ENCODE measurements around the gene ANKMY1.

The ANKMY1 gene

DNA sequence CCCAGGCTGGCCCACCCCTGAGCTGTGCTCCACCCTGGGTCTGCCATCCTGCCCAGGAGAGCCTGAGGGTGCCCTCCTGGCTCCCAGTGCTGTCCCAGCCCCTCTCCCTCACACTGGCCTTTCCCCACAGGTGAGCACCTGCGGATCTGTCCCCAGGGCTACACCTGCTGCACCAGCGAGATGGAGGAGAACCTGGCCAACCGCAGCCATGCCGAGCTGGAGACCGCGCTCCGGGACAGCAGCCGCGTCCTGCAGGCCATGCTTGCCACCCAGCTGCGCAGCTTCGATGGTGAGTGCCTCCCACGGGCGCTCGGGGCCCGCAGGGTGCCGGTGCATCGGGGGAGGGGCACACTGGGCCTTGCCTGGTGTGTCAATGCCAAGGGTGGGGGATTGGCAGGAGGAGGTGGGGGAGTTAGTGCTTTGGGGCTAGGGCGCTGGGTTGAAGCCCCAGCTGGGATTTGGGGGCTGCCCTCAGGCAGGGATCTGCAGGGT is 98.8 kb downstream of the ANKMY1 start:
- TF ChIP-seq, protein P1, sequence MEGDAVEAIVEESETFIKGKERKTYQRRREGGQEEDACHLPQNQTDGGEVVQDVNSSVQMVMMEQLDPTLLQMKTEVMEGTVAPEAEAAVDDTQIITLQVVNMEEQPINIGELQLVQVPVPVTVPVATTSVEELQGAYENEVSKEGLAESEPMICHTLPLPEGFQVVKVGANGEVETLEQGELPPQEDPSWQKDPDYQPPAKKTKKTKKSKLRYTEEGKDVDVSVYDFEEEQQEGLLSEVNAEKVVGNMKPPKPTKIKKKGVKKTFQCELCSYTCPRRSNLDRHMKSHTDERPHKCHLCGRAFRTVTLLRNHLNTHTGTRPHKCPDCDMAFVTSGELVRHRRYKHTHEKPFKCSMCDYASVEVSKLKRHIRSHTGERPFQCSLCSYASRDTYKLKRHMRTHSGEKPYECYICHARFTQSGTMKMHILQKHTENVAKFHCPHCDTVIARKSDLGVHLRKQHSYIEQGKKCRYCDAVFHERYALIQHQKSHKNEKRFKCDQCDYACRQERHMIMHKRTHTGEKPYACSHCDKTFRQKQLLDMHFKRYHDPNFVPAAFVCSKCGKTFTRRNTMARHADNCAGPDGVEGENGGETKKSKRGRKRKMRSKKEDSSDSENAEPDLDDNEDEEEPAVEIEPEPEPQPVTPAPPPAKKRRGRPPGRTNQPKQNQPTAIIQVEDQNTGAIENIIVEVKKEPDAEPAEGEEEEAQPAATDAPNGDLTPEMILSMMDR (IDR thresholded peaks at IDR 0.05) = no peak

GRCh38 chr2:240458044-240458899 is 99.5 kb downstream of the ANKMY1 start:
- TF ChIP-seq, protein P1 (IDR thresholded peaks at IDR 0.05) = no peak

GRCh38 chr2:240457223-240458043 is 100.4 kb downstream of the ANKMY1 start:
- TF ChIP-seq, protein P1 (IDR thresholded peaks at IDR 0.05) = no peak

DNA sequence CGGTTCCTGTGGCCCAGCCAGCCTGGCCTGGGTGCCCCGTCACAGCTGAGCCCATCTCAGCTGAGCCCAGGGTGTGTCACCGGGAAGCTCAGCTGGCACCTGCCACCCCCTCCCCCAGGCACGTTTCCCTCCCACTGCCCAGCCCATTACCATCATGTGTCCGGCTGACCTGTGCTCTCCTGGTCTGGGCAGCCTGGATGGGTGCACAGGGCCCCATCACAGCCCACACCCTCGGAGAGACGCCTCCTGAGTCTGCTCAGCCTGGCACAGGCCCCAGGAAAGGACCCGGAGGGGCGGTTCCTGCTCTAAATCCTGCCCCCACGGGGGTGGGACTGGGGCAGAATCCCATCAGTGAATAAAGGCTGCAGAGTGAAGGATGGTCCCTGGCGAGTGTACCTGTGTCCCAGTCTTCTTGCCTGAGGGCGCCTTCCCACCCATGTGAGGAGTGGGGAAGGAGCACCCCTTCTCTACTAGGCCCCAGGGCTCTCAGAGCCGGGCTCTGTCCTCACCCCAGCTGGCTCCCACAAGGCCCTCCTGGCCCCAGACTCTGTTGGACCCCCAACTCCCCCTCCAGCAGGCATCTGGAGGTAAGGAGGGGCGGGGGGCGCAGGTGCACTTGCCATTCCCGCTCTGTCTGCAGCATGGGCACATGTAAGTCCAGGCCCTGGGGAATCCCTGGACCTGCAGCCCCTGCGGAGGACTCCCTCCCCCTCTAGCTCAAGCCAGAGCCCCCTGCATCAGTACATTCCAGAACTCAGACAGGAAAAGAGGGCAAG is 101.2 kb downstream of the ANKMY1 start:
- TF ChIP-seq, protein P1 (IDR thresholded peaks at IDR 0.05) = no peak

DNA sequence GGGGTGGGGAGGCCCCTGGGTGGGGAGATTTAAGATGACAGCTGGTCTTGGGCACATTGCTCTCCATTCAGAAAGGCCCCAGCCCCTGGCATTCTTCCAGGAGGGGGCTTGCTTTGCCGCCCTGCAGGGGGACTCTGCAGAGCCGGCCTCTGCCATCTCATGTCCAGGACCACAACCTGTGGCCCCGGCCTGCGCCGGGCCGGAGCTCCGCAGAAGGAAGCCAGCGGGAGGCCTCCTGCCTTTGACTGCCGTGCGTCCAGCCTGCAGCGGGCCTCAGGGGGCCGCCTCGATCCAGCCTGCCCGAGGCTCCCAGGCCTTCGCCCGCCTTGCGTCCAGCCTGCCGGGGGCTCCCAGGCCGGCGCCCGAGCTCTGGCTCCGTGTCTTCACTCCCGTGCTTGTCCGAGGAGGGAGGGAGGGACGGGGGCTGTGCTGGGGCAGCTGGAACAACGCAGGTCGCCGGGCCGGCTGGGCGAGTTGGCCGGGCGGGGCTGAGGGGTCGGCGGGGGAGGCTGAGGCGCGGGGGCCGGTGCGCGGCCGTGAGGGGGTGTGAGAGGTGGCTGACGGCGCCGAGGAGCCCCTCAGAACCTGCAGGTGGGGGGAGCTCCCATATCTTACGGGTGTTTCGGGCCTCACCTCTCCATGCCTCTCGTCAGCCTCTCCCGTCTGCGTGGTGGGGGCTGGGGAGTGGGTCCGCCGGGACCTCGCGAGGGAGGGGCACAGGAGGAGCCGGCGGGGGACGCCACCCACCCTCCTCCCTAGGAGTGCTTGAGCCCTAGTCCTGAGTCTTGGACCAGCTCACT is 101.9 kb downstream of the ANKMY1 start:
- TF ChIP-seq, protein P1 (IDR thresholded peaks at IDR 0.05) = no peak

DNA sequence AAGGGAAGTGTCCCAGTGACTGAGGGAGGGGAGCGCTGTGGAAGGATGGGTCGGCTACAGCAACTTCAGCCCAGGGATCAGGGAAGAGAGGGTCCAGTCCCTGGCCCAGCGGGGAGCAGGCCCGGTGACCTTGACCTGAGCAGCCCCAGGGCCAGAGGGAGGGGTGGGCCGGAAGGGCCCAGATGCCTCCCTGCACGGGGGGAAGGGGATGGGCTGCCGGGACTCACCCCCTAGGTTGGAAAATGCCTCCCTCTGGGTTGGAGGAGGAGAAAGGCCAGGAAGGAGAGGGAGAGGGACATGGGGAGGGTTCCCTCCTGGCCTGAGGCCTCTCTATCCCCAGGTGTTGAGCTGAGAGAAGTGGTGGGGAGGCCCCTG is 102.5 kb downstream of the ANKMY1 start:
- TF ChIP-seq, protein P1 (IDR thresholded peaks at IDR 0.05) = no peak

All from LNCAP (cell line).